Spleen (tissue), 7 donors: ENCODE measurements around the gene SAT1.

Experiments used
- CTCF ChIP-seq, 11 experiments: fragments of 200-600 bp in 7 of 11; fragments of 450-650 bp in 4 of 11; sonication (generic) in 4 of 11; IDR thresholded peaks in 8 of 11; conservative IDR thresholded peaks in 3 of 11; 1 replicate in 7 of 11; 2 replicates in 4 of 11; pipeline versions ENCODE4 v1.4.0 to v1.8.0; 2016 to 2021; ENCODE audit warnings: antibody characterized with exemption in 11 of 11, inconsistent platforms in 4 of 11, mild to moderate bottlenecking in 1 of 11
- POLR2A ChIP-seq, 3 donors: fragments of 450-650 bp; IDR thresholded peaks; one replicate each; pipeline ENCODE4 v1.5.1; 2017; ENCODE audit warnings: antibody characterized with exemption in 3 of 3, mild to moderate bottlenecking in 1 of 3
- POLR2AphosphoS5 ChIP-seq, 3 donors: sonication (generic); formaldehyde crosslinking; IDR thresholded peaks; one replicate each; pipeline ENCODE4 v1.5.1; 2017; ENCODE audit warnings: antibody characterized with exemption in 3 of 3
- donor health status: DM: no; HTN: no; CAD: no; lungs with moderate emphysema.
- donor health status: DM: no; HTN: no; CAD: no.
- donor health status: DM: no; HTN: no; CAD: no.

DNA sequence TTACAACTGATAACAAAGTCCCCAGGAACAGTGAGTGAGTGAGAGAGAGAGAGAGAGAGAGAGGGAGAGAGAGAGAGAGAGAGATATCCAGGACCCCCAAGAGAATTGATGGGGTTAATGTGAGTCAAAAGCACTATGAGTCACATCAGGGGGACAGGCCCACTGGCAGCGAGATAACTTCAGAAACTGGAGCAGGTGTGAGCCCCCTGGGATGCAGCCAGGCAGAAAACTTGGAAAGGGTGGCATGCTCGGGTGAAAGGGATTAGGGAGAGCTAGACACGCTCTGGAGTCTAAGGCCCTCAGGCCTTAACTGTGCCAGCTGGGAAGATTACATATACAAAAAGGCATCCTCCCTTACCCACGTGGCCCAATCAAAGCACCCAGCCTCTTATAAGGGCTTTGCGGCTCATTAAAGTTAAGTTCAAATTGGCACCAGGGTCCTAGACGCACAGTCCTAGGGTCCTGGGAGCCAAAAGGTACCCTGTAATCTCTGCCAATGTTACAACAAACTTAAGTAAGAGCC lies 40.7 kb upstream of the SAT1 start:
- no peak for TF ChIP-seq CTCF (IDR thresholded peaks at IDR 0.05 in 8 of 11, conservative IDR thresholded peaks at IDR 0.05 in 3 of 11)
- TF ChIP-seq POLR2AphosphoS5 (IDR thresholded peaks at IDR 0.05): no peak
- TF ChIP-seq POLR2A (IDR thresholded peaks at IDR 0.05): no peak
